AG10803 (cell line): ENCODE data around the gene SRSF2.

Experiments
- DNase-seq: peaks from one replicate; pipeline ENCODE4 v3.0.0; 2010; ENCODE audit warnings: low read depth
- H3K4me3 ChIP-seq: 2 replicates; pipeline ENCODE4 v1.5.1; 2011; ENCODE audit warnings: mild to moderate bottlenecking, low read length, control low read depth
- CTCF ChIP-seq: conservative IDR thresholded peaks from 2 replicates; pipeline ENCODE4 v1.5.1; 2011; ENCODE audit warnings: mild to moderate bottlenecking, low read length, control low read depth, inconsistent platforms

Gene SRSF2, protein sequence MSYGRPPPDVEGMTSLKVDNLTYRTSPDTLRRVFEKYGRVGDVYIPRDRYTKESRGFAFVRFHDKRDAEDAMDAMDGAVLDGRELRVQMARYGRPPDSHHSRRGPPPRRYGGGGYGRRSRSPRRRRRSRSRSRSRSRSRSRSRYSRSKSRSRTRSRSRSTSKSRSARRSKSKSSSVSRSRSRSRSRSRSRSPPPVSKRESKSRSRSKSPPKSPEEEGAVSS

DNA sequence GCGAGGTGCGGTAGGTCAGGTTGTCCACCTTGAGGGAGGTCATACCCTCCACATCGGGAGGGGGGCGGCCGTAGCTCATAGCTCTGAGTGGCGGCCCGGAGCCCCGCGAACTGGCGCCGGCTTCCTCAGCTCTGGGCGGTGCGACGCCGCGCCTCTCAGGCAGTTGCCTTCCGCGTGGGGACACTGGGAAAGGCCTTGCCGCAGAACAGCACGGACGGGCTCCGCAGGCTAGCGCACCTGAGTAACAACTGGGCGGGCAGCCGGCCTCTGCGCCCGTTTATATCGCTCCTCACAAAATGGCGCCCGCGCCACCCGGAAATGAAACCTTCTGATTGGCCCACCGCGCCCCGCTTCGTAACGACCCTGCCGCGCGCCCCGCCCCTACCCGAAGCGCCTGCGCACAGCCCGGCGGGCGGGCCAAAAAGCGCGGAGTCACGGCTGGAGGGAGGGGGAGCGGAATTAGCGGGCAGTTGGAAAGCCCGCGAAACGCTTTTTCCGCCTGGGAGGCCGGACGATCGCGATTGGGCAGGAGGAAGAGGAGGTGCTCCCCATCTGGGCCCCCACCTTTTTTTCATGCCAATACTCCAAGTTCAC is at the start of gene SRSF2:
TSS of gene SRSF2 (minus strand) at position 250 of the 594 bp plus-strand sequence. CDS start at position 79, 171 bp downstream.
- no peak for TF ChIP-seq CTCF
- H3K4me3 ChIP-seq = peak within 1 kb of the TSS; percentile 96

GRCh38 chr17:76784926-76785325 is 47.8 kb upstream of the SRSF2 start:
- no peak overlapping the region for H3K4me3 ChIP-seq
- TF ChIP-seq CTCF = no peak
- no peak for DNase-seq

More for the DNA sequence above, at the start of gene SRSF2:
- peak; percentile 98 for DNase-seq

DNA sequence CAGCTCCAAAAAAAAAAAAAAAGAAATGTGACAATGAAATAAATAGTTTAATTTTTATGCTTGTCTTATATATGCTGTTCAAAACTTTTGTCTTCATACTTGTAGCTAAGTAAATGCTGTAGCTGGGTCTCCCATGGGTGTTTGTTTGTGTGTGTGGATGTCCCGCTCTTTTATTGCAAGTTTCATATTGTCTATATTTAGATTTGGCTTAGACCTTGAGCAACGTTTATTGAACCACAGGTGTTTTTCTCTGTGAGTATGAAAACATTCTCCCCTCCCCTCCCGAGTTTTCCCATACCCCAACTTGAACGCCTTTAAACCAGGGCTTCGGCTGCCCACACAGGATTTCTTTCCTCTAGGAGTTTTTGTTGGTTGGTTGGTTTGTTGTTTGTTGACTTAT is 46.0 kb upstream of the SRSF2 start:
- DNase-seq = no peak
- TF ChIP-seq CTCF = no peak
- no peak overlapping the region for H3K4me3 ChIP-seq

DNA sequence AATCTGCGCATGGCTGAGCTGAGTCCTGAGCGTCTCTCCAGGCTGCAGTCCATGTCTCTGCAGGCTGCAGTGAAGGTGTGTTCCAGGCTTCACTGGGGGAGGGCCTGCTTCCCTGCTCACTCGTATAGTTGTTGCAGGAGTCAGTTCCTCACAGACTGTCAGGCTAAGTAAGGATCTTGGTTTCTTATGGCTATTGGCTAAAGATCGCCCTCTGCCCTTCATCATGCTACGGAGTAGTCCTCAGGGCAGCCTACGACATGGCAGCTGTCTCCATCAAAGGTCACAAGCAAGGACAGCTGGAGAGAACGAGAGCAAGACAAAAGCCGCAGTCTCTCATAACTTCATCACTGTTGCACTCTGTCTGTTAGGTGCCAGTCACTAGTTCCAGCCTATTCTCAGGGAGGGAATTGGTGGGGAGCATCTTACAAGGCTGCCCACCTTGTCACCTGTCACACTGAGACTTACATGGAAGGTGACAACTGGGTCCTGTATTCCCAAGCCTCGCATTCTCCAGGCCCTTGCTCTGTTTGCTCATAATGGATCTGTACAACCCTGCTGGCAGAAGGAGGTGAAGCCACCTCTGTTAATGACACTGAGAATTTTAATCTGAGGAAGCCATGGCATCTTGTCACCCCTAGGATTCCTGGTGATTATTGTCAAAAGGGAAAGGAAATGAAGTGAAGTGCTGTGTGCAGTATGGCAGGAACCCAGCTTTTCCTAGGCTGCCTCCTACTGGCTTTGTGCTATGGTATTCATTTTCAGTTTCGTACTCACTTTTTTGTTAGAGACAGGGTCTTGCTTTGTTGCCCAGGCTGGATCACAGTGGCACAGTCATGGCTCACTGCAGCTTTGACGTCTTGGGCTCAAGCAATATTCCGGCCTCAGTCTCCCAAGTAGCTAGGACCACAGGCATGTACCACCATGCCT is 44.2 kb upstream of the SRSF2 start:
- H3K4me3 ChIP-seq = no peak overlapping the region
- DNase-seq = no peak
- TF ChIP-seq CTCF = no peak

- DNase-seq = no peak
- TF ChIP-seq CTCF = no peak
- no peak overlapping the region for H3K4me3 ChIP-seq
These were observed 38.0 kb upstream of the SRSF2 start for GRCh38 chr17:76775021-76775600.

DNA sequence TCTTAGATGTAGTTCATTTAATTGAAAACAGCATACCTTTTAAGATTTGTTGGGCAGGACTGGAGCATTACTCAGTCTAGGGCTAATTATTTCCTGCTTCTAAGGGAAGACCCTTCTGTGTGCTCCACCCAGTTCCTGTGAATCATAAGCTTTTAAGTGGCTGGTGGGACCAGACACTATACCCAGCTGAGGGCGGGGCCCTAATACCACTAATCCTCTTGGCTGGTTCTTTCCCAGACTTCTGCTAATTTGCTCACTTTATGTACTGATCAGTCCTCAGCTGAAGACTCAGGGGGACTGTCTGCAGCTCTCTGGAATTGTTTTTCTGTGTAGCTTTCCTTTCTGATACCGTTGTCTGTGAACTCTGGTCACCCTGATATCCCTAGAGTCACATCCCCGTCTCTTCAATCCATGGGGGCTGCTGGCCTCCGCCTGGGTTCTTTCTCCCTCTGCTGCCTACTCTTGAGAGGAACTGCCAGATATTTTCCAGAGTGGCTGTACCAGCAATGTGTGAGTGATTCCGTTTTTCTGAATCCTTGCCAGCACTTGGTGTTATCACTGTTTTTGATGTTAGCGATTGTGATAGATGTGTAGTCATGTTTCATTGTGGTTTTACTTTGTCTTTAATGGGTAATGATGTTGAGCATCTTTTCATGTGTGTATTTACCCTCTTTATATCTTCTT is 35.9 kb upstream of the SRSF2 start:
- TF ChIP-seq CTCF = no peak
- DNase-seq = peak; percentile 87
- H3K4me3 ChIP-seq = no peak overlapping the region; the same call in 1 of the 2 replicates
